IPS DF 6.9 (cell line): ENCODE results near the gene ZNF277.

Source experiments
- DNase-seq: peaks from one replicate; pipeline ENCODE4 v3.0.0-alpha.2; 2013; ENCODE audit warnings: low read depth, low spot score
- H3K27ac ChIP-seq: one replicate; pipeline ENCODE4 v1.5.1; 2013; ENCODE audit warnings: low read length, control low read depth
- H3K27me3 ChIP-seq: 2 replicates; pipeline ENCODE4 v1.6.1; 2013; ENCODE audit warnings: mild to moderate bottlenecking, low read length; ENCODE audit not compliant: control insufficient read depth, insufficient read depth
- H3K36me3 ChIP-seq: 2 replicates; pipeline ENCODE4 v1.6.1; 2013; ENCODE audit warnings: low read length; ENCODE audit not compliant: control insufficient read depth, insufficient read depth
- H3K4me1 ChIP-seq: 2 replicates; pipeline ENCODE4 v1.6.1; 2013; ENCODE audit warnings: low read length; ENCODE audit not compliant: control insufficient read depth, insufficient read depth
- H3K4me3 ChIP-seq: 2 replicates; pipeline ENCODE4 v1.5.1; 2013; ENCODE audit warnings: mild to moderate bottlenecking, low read length
- H3K9me3 ChIP-seq: 2 replicates; pipeline ENCODE4 v1.6.1; 2013; ENCODE audit warnings: low read length, inconsistent platforms; ENCODE audit not compliant: control insufficient read depth, insufficient read depth
- WGBS: extraction: QIAGEN DNeasy Blood & Tissue Kit; methylation state at CpG from one replicate; pipeline ENCODE4 v1.1.7; 2013; ENCODE audit warnings: mixed read lengths, missing lambda C conversion rate; ENCODE audit not compliant: insufficient read length, insufficient coverage; 5-methylcytosine and 5-hydroxymethylcytosine counted together

Gene ZNF277

DNA sequence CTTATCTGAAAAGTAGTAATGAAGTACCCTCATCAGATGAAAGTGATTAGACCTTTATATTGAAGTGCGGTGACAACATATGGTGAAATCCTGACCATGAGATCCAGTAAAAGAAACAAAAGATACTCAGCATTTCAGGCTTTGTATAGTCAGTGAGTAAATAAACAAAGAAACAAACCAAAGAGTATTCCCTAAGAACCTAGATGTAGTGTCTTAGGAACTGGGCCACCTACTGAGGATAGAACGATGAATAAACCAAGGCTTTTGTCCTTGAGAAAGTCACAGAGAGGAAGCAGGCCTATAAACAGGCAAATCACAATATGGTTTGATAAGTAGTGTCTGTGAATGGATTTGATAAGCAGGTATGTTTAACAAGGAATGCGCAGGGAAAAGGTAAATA, 46.2 kb downstream of the ZNF277 start:
- Histone ChIP-seq H3K4me1 (peaks cover 6% of the 10 kb centered on the region), H3K27ac (no peak overlapping the region), H3K36me3 (no peaks in the 10 kb centered on the region), H3K9me3 (no peaks in the 10 kb centered on the region), H3K4me3 (no peak overlapping the region), H3K27me3 (peaks cover 3% of the 10 kb centered on the region; the same call in 1 of the 2 replicates)
- DNase-seq, result no peak
- no CpG with 5 or more reads among the region's 3 CpGs for WGBS

- H3K9me3 ChIP-seq, result no peaks in the 10 kb centered on the region
- no peaks in the 10 kb centered on the region for H3K27me3 ChIP-seq
- no peak overlapping the region for H3K27ac ChIP-seq
- H3K4me3 ChIP-seq, result no peak overlapping the region
- peaks cover 6% of the 10 kb centered on the region for H3K4me1 ChIP-seq
- H3K36me3 ChIP-seq, result no peaks in the 10 kb centered on the region
- no peak for DNase-seq
- no CpG with 5 or more reads among the region's 1 CpG for WGBS
Measured at GRCh38 chr7:112254156-112254555, 47.7 kb downstream of the ZNF277 start.

DNA sequence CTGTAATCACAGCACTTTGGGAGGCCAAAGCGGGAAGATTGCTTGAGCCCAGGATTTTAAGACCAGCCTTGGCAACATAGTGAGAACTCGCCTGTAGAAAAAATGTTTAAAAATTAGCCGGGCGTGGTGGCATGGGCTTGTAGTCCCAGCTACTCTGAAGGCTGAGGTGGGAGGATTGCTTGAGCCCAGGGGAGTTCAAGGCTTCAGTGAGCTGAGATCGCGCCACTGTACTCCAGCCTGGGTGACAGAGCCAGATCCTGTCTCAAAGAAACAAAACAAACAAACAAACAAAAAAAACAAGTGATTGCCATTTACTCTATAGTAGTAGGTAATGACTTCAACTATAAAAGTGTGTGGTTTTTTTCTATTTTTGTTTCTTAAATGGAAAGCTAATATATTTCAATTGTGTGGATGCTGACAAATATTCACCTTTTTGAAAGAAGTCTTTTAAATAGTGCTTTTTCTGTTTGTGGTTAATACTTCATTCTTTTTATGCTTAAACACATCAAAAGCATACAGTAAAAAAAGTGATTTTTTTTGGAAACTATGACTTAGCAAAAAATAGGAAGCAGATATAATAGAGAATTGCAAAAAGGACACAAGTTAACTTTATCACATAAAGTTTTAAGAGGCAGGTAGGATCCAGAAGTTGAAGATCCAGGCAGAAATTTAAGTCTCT, 48.4 kb downstream of the ZNF277 start:
- Histone ChIP-seq H3K36me3 (no peaks in the 10 kb centered on the region), H3K27ac (no peak overlapping the region), H3K27me3 (no peaks in the 10 kb centered on the region), H3K4me1 (peaks cover 6% of the 10 kb centered on the region), H3K9me3 (no peaks in the 10 kb centered on the region), H3K4me3 (no peak overlapping the region)
- no CpG with 5 or more reads among the region's 6 CpGs for WGBS
- no peak for DNase-seq

GRCh38 chr7:112255388-112255720, 48.9 kb downstream of the ZNF277 start:
- no peak for DNase-seq
- Histone ChIP-seq H3K4me1 (peaks cover 6% of the 10 kb centered on the region), H3K4me3 (no peak overlapping the region), H3K27ac (no peak overlapping the region), H3K36me3 (no peaks in the 10 kb centered on the region), H3K9me3 (no peaks in the 10 kb centered on the region), H3K27me3 (no peaks in the 10 kb centered on the region)

DNA sequence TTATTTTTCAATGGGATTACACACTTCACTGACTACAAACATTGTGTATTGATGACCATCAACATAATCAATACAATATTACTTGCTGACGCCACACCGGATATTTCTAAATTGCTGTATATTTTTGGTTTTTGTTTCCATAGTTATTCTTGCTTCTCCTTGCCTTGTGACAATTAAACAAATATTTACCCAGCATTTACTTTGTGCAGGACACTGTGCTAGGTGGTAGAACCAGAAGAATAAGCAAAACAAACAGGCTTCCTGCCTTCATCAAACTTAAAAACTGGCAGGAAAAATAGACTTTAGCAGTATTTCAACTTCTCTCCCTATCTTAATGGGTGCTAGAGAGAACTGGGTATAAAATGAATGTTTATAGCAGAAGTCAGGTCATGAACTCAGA, 50.6 kb downstream of the ZNF277 start:
- H3K27ac ChIP-seq, result no peak overlapping the region
- no peaks in the 10 kb centered on the region for H3K27me3 ChIP-seq
- no peak overlapping the region for H3K4me3 ChIP-seq
- no peaks in the 10 kb centered on the region for H3K36me3 ChIP-seq
- no peaks in the 10 kb centered on the region for H3K9me3 ChIP-seq
- no peak for DNase-seq
- no CpG with 5 or more reads among the region's 2 CpGs for WGBS
- peaks cover 4% of the 10 kb centered on the region; the same call in 1 of the 2 replicates for H3K4me1 ChIP-seq

- Histone ChIP-seq H3K4me1 (no peaks in the 10 kb centered on the region), H3K27me3 (no peaks in the 10 kb centered on the region), H3K36me3 (no peaks in the 10 kb centered on the region), H3K4me3 (no peak overlapping the region), H3K9me3 (no peaks in the 10 kb centered on the region), H3K27ac (no peak overlapping the region)
- no CpG with 5 or more reads among the region's 2 CpGs for WGBS
- no peak for DNase-seq
Measured at GRCh38 chr7:112260911-112261310, 54.4 kb downstream of the ZNF277 start.

DNA sequence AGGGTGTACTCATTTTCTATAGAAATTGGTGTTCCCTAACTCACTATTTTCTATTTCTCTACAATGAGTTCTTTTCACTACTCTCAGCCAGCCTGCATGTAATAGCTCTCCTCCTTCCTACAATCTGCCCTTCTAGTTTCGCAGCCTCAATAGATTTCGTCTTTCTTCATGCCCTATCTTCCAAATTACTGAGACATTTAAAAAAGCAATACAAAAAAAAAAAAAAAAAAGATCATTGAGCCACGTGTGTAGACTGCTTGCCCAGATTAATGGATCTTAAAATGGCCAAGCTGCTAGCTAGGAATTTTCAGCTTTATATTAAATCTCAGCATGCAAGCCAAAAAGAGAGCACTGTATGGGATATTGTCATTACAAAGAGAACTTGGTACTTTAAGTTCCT, 55.5 kb downstream of the ZNF277 start:
- no peak for DNase-seq
- Histone ChIP-seq H3K27me3 (no peaks in the 10 kb centered on the region), H3K27ac (no peak overlapping the region), H3K4me1 (no peaks in the 10 kb centered on the region), H3K36me3 (no peaks in the 10 kb centered on the region), H3K9me3 (no peaks in the 10 kb centered on the region), H3K4me3 (no peak overlapping the region)
- no CpG with 5 or more reads among the region's 3 CpGs for WGBS

- no peak for DNase-seq
- Histone ChIP-seq H3K27me3 (no peaks in the 10 kb centered on the region), H3K36me3 (no peaks in the 10 kb centered on the region), H3K4me1 (no peaks in the 10 kb centered on the region), H3K27ac (no peak overlapping the region), H3K9me3 (no peaks in the 10 kb centered on the region), H3K4me3 (no peak overlapping the region)
- no CpG with 5 or more reads among the region's 2 CpGs for WGBS
Measured at GRCh38 chr7:112262855-112263487, 56.5 kb downstream of the ZNF277 start.

DNA sequence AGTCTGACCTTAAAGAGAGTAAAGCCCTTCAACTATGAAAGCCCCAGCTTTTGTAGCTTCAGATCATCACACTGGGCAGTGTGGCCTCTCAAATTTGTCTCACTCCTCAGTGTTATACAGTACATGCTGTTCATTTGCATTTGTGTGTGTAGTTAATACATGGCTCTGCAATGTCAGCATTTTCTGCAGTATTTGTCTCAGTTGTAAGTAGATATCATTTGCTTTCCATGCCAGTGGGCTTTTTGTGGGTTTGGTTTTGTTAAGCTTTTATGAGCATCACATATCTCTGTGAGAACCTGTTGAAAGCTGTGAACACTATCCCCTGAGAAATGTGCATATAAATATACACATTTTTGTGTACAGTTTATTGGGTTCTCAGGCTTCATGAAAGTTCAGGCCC, 57.0 kb downstream of the ZNF277 start:
- DNase-seq, result no peak
- H3K4me1 ChIP-seq, result no peaks in the 10 kb centered on the region
- no peak overlapping the region for H3K27ac ChIP-seq
- no peaks in the 10 kb centered on the region for H3K36me3 ChIP-seq
- no peaks in the 10 kb centered on the region for H3K27me3 ChIP-seq
- no peak overlapping the region for H3K4me3 ChIP-seq
- no peaks in the 10 kb centered on the region for H3K9me3 ChIP-seq

GRCh38 chr7:112266141-112266540, 59.6 kb downstream of the ZNF277 start:
- H3K27ac ChIP-seq, result no peak overlapping the region
- no CpG with 5 or more reads among the region's 3 CpGs for WGBS
- DNase-seq, result no peak

GRCh38 chr7:112266595-112267270, 60.2 kb downstream of the ZNF277 start:
- Histone ChIP-seq H3K4me1 (no peaks in the 10 kb centered on the region), H3K36me3 (no peaks in the 10 kb centered on the region), H3K27ac (no peak overlapping the region), H3K27me3 (no peaks in the 10 kb centered on the region), H3K4me3 (no peak overlapping the region), H3K9me3 (no peaks in the 10 kb centered on the region)
- DNase-seq, result no peak
- no CpG with 5 or more reads among the region's 5 CpGs for WGBS

More at GRCh38 chr7:112266141-112266540, 59.6 kb downstream of the ZNF277 start:
- Histone ChIP-seq H3K4me3 (no peak overlapping the region), H3K9me3 (no peaks in the 10 kb centered on the region), H3K27me3 (no peaks in the 10 kb centered on the region), H3K36me3 (no peaks in the 10 kb centered on the region), H3K4me1 (no peaks in the 10 kb centered on the region)
